Measurements from ENCODE around the gene ANO2.

ANO2 gene

GRCh38 chr12:5777451-5777850, 167.6 kb downstream of the ANO2 start:
- Histone ChIP-seq H3K4me1 (ENCODE audit: insufficient read depth, insufficient read length) (no peaks in the 10 kb centered on the region), H3K36me3 (ENCODE audit: insufficient read depth, insufficient read length, low read length) (no peaks in the 10 kb centered on the region), H3K27me3 (ENCODE audit: insufficient read depth, insufficient read length) (no peaks in the 10 kb centered on the region), H3K4me3 (ENCODE audit: insufficient read length, low read depth) (no peak overlapping the region), H3K9ac (ENCODE audit: insufficient read length, low read depth) (no peak overlapping the region), H3K9me3 (ENCODE audit: insufficient read depth, low read length) (peaks cover under 1% of the 10 kb centered on the region; the same call in 1 of the 2 replicates)
- no peak for TF ChIP-seq ZNF274 (IDR thresholded peaks at IDR 0.05; ENCODE audit: low read depth, low read length)
- TF ChIP-seq YY1 (IDR thresholded peaks at IDR 0.05; ENCODE audit: insufficient read depth, insufficient read length): no peak
- no peak for TF ChIP-seq SUZ12 (IDR thresholded peaks at IDR 0.05; ENCODE audit: extremely low read depth, insufficient read depth, insufficient read length)
- no peak for DNase-seq (ENCODE audit: low read depth, low spot score)

GRCh38 chr12:5776091-5776490, 169.0 kb downstream of the ANO2 start:
- no peaks in the 10 kb centered on the region for H3K9me3 ChIP-seq (ENCODE audit: insufficient read depth, low read length)

GRCh38 chr12:5773550-5773949, 171.5 kb downstream of the ANO2 start:
- no peak overlapping the region for H3K4me3 ChIP-seq (ENCODE audit: insufficient read length, low read depth)
- no peaks in the 10 kb centered on the region for H3K36me3 ChIP-seq (ENCODE audit: insufficient read depth, insufficient read length, low read length)
- TF ChIP-seq ZNF274 (IDR thresholded peaks at IDR 0.05; ENCODE audit: low read depth, low read length) (no peak), SUZ12 (IDR thresholded peaks at IDR 0.05; ENCODE audit: extremely low read depth, insufficient read depth, insufficient read length) (no peak), YY1 (IDR thresholded peaks at IDR 0.05; ENCODE audit: insufficient read depth, insufficient read length) (no peak)
- no peaks in the 10 kb centered on the region for H3K9me3 ChIP-seq (ENCODE audit: insufficient read depth, low read length)
- DNase-seq (ENCODE audit: low read depth, low spot score): no peak
- H3K4me1 ChIP-seq (ENCODE audit: insufficient read depth, insufficient read length): no peaks in the 10 kb centered on the region
- no peaks in the 10 kb centered on the region for H3K27me3 ChIP-seq (ENCODE audit: insufficient read depth, insufficient read length)
- no peak overlapping the region for H3K9ac ChIP-seq (ENCODE audit: insufficient read length, low read depth)

More at GRCh38 chr12:5776091-5776490, 169.0 kb downstream of the ANO2 start:
- Histone ChIP-seq H3K36me3 (ENCODE audit: insufficient read depth, insufficient read length, low read length) (no peaks in the 10 kb centered on the region), H3K4me3 (ENCODE audit: insufficient read length, low read depth) (no peak overlapping the region), H3K27me3 (ENCODE audit: insufficient read depth, insufficient read length) (no peaks in the 10 kb centered on the region), H3K4me1 (ENCODE audit: insufficient read depth, insufficient read length) (no peaks in the 10 kb centered on the region), H3K9ac (ENCODE audit: insufficient read length, low read depth) (no peak overlapping the region)
- TF ChIP-seq SUZ12 (IDR thresholded peaks at IDR 0.05; ENCODE audit: extremely low read depth, insufficient read depth, insufficient read length) (no peak), YY1 (IDR thresholded peaks at IDR 0.05; ENCODE audit: insufficient read depth, insufficient read length) (no peak), ZNF274 (IDR thresholded peaks at IDR 0.05; ENCODE audit: low read depth, low read length) (no peak)
- DNase-seq (ENCODE audit: low read depth, low spot score): no peak

GRCh38 chr12:5771756-5772155, 173.3 kb downstream of the ANO2 start:
- TF ChIP-seq ZNF274 (IDR thresholded peaks at IDR 0.05; ENCODE audit: low read depth, low read length): no peak
- TF ChIP-seq SUZ12 (IDR thresholded peaks at IDR 0.05; ENCODE audit: extremely low read depth, insufficient read depth, insufficient read length): no peak
- no peaks in the 10 kb centered on the region for H3K4me1 ChIP-seq (ENCODE audit: insufficient read depth, insufficient read length)
- no peak for DNase-seq (ENCODE audit: low read depth, low spot score)

GRCh38 chr12:5770727-5771126, 174.3 kb downstream of the ANO2 start:
- no peaks in the 10 kb centered on the region for H3K27me3 ChIP-seq (ENCODE audit: insufficient read depth, insufficient read length)
- TF ChIP-seq YY1 (IDR thresholded peaks at IDR 0.05; ENCODE audit: insufficient read depth, insufficient read length) (no peak), SUZ12 (IDR thresholded peaks at IDR 0.05; ENCODE audit: extremely low read depth, insufficient read depth, insufficient read length) (no peak), ZNF274 (IDR thresholded peaks at IDR 0.05; ENCODE audit: low read depth, low read length) (no peak)

More at GRCh38 chr12:5771756-5772155, 173.3 kb downstream of the ANO2 start:
- H3K4me3 ChIP-seq (ENCODE audit: insufficient read length, low read depth): no peak overlapping the region
- no peaks in the 10 kb centered on the region for H3K36me3 ChIP-seq (ENCODE audit: insufficient read depth, insufficient read length, low read length)
- H3K27me3 ChIP-seq (ENCODE audit: insufficient read depth, insufficient read length): no peaks in the 10 kb centered on the region
- H3K9ac ChIP-seq (ENCODE audit: insufficient read length, low read depth): no peak overlapping the region
- peaks cover 5% of the 10 kb centered on the region; the same call in 1 of the 2 replicates for H3K9me3 ChIP-seq (ENCODE audit: insufficient read depth, low read length)

GRCh38 chr12:5768581-5769196, 176.4 kb downstream of the ANO2 start:
- H3K4me3 ChIP-seq (ENCODE audit: insufficient read length, low read depth): no peak overlapping the region
- H3K27me3 ChIP-seq (ENCODE audit: insufficient read depth, insufficient read length): no peaks in the 10 kb centered on the region
- no peaks in the 10 kb centered on the region for H3K4me1 ChIP-seq (ENCODE audit: insufficient read depth, insufficient read length)
- H3K9me3 ChIP-seq (ENCODE audit: insufficient read depth, low read length): peaks cover 20% of the 10 kb centered on the region
- no peak for TF ChIP-seq ZNF274 (IDR thresholded peaks at IDR 0.05; ENCODE audit: low read depth, low read length)
- no peak for TF ChIP-seq YY1 (IDR thresholded peaks at IDR 0.05; ENCODE audit: insufficient read depth, insufficient read length)
- no peak for TF ChIP-seq SUZ12 (IDR thresholded peaks at IDR 0.05; ENCODE audit: extremely low read depth, insufficient read depth, insufficient read length)
- no peak for DNase-seq (ENCODE audit: low read depth, low spot score)
- no peak overlapping the region for H3K9ac ChIP-seq (ENCODE audit: insufficient read length, low read depth)
- H3K36me3 ChIP-seq (ENCODE audit: insufficient read depth, insufficient read length, low read length): no peaks in the 10 kb centered on the region

More at GRCh38 chr12:5770727-5771126, 174.3 kb downstream of the ANO2 start:
- peaks cover 15% of the 10 kb centered on the region for H3K9me3 ChIP-seq (ENCODE audit: insufficient read depth, low read length)
- H3K4me1 ChIP-seq (ENCODE audit: insufficient read depth, insufficient read length): no peaks in the 10 kb centered on the region
- H3K9ac ChIP-seq (ENCODE audit: insufficient read length, low read depth): no peak overlapping the region
- no peak overlapping the region for H3K4me3 ChIP-seq (ENCODE audit: insufficient read length, low read depth)
- no peaks in the 10 kb centered on the region for H3K36me3 ChIP-seq (ENCODE audit: insufficient read depth, insufficient read length, low read length)
- DNase-seq (ENCODE audit: low read depth, low spot score): no peak

GRCh38 chr12:5768171-5768570, 176.9 kb downstream of the ANO2 start:
- no peak for TF ChIP-seq YY1 (IDR thresholded peaks at IDR 0.05; ENCODE audit: insufficient read depth, insufficient read length)
- TF ChIP-seq SUZ12 (IDR thresholded peaks at IDR 0.05; ENCODE audit: extremely low read depth, insufficient read depth, insufficient read length): no peak
- TF ChIP-seq ZNF274 (IDR thresholded peaks at IDR 0.05; ENCODE audit: low read depth, low read length): no peak
- no peak overlapping the region for H3K4me3 ChIP-seq (ENCODE audit: insufficient read length, low read depth)
- no peaks in the 10 kb centered on the region for H3K36me3 ChIP-seq (ENCODE audit: insufficient read depth, insufficient read length, low read length)
- H3K9ac ChIP-seq (ENCODE audit: insufficient read length, low read depth): no peak overlapping the region
- DNase-seq (ENCODE audit: low read depth, low spot score): no peak
- no peaks in the 10 kb centered on the region for H3K4me1 ChIP-seq (ENCODE audit: insufficient read depth, insufficient read length)
- no peaks in the 10 kb centered on the region for H3K27me3 ChIP-seq (ENCODE audit: insufficient read depth, insufficient read length)
- H3K9me3 ChIP-seq (ENCODE audit: insufficient read depth, low read length): peaks cover 20% of the 10 kb centered on the region
